ENCODE data around the gene RIIAD1.
"Not testable (repeated sequence)": the region's sequence is repeated elsewhere in the genome, so short reads cannot be mapped to it uniquely, and the experiment has no call there.

RIIAD1 gene

GRCh38 chr1:151720974-151721787 lies at the start of gene RIIAD1:
RIIAD1 (plus strand) TSS chr1:151721522; CDS start chr1:151721537, 15 bp downstream.
- peak in 1 of 2 donors; percentile 13 for DNase-seq (ENCODE audit: low read depth in 2 of 2)

DNA sequence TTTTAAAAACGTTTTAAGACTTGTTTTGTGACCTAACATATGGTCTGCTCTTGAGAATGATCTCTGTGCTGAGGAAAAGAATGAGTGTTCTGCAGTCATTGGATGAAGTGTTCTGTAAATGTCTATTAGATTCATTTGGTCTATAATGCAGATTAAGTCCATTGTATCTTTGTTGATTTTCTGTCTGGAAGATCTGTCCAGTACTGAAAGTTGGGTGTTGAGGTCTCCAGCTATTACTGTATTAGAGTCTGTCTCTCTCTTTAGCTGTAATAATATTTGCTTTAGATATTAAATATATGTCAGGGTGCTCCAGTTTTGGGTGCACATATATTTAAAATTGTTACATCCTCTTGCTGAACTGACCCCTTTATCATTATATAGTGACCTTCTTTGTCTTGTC lies 47.9 kb upstream of the RIIAD1 start:
- DNase-seq (ENCODE audit: low read depth in 2 of 2): no peak

DNA sequence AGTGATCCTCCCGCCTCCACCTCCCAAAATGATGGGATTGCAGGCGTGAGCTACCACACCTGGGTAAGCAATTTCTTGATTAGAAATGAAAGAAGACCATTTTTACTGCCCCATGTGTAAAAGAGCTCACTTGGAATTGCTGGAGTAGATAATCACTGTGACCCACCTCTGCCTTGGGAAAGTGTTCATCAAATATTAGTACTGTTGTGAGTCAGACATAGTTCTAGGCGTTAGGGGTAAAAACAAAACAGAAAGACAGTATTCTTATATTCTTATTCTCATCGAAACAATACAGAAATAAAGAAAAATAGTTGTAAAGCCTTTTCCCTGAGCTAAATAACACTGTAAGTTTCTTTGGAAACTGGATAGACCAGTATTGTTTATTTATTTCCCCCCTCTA lies 40.9 kb upstream of the RIIAD1 start:
- DNase-seq (ENCODE audit: low read depth in 2 of 2): no peak

- no peak for DNase-seq (ENCODE audit: low read depth in 2 of 2)
These were observed 40.5 kb upstream of the RIIAD1 start for GRCh38 chr1:151680826-151681225.

GRCh38 chr1:151681923-151682322 lies 39.4 kb upstream of the RIIAD1 start:
- DNase-seq (ENCODE audit: low read depth in 2 of 2): no peak

- DNase-seq (ENCODE audit: low read depth in 2 of 2): not testable (repeated sequence)
These were observed 38.4 kb upstream of the RIIAD1 start for GRCh38 chr1:151682901-151683300.

- no peak for DNase-seq (ENCODE audit: low read depth in 2 of 2)
These were observed 37.2 kb upstream of the RIIAD1 start for GRCh38 chr1:151684128-151684527.

- no peak for DNase-seq (ENCODE audit: low read depth in 2 of 2)
These were observed 34.8 kb upstream of the RIIAD1 start for GRCh38 chr1:151686561-151686960.

DNA sequence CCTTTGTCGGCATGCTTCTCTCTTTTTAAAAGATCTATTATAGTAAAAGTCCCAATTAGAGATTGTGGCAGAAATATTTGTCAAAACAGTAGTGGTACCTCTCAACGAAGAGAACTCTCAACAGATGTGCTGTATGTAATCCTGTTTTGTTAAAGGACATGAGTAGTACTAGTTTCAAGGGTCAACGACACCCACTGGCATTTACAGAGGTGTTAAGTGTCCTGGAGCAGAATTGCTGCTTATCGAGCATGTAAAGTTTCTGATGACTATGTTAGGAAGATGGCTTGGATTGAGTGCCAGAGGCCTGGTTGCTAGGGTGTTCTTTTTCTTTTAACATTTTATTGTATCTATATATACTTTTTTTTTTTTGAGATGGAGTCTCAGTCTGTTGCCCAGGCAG lies 31.8 kb upstream of the RIIAD1 start:
- no peak for DNase-seq (ENCODE audit: low read depth in 2 of 2)

- DNase-seq (ENCODE audit: low read depth in 2 of 2): no peak
These were observed 29.1 kb upstream of the RIIAD1 start for GRCh38 chr1:151692226-151692625.

GRCh38 chr1:151693057-151693651 lies 28.2 kb upstream of the RIIAD1 start:
- DNase-seq (ENCODE audit: low read depth in 2 of 2): no peak

- DNase-seq (ENCODE audit: low read depth in 2 of 2): no peak
These were observed 19.8 kb upstream of the RIIAD1 start for GRCh38 chr1:151701515-151701914.

GRCh38 chr1:151702936-151703335 lies 18.4 kb upstream of the RIIAD1 start:
- no peak for DNase-seq (ENCODE audit: low read depth in 2 of 2)

DNA sequence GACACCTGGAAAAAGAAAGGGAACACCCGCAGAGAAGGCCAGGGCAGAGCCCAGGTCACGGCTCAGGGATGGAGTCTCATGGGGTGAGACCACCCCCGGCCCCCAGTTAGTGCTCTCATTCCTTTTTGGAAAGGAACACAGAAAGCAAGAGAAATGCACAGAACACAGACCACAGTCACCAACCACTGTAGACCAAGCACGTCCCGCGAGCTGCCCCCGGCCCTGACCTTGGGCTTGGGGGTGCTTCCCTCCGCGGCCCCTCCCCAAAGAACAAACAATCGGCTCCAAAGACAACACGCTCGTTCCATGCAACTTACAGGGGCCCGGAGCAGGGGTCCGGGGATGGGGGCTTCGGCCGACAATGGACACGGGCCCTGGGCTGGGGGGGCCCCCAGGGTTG lies 17.5 kb upstream of the RIIAD1 start:
- DNase-seq (ENCODE audit: low read depth in 2 of 2): no peak

GRCh38 chr1:151704246-151704645 lies 17.1 kb upstream of the RIIAD1 start:
- DNase-seq (ENCODE audit: low read depth in 2 of 2): no peak

- no peak for DNase-seq (ENCODE audit: low read depth in 2 of 2)
These were observed 16.2 kb upstream of the RIIAD1 start for GRCh38 chr1:151705146-151705545.

DNA sequence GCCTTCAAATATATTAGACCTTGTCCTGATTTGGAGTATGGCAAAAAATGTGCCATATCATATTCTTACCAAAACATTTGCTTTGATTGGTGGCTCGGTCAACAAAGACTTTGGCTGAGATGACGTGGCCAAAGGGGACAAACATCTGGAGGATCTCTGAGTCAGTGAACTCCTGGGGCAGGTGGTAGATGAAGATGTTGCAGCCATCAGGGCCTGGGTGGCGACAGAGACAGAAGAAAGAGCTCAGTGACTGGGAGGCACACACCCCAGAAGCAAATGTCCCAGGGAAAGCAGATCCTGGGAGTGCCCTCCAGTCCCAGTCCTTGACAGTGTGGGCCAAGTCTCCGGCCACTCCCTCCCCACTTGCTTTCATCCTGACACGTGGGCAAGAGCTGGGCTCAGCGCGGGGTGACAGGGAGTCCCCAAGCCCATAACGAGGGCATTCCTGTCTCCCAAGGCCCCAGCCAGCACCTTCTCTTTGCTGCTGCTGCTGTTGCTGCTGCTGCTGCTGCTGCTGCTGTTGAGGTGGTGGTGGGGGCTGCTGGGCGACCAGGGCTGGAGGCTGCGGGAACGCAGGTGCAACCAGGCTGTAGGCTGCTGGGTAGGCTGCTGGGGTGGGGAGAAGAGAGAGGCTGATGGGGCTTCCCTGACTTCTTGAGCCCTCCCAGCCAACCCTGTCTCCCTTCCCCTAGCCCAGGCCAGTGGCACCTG lies 15.4 kb upstream of the RIIAD1 start:
- no peak for DNase-seq (ENCODE audit: low read depth in 2 of 2)

DNA sequence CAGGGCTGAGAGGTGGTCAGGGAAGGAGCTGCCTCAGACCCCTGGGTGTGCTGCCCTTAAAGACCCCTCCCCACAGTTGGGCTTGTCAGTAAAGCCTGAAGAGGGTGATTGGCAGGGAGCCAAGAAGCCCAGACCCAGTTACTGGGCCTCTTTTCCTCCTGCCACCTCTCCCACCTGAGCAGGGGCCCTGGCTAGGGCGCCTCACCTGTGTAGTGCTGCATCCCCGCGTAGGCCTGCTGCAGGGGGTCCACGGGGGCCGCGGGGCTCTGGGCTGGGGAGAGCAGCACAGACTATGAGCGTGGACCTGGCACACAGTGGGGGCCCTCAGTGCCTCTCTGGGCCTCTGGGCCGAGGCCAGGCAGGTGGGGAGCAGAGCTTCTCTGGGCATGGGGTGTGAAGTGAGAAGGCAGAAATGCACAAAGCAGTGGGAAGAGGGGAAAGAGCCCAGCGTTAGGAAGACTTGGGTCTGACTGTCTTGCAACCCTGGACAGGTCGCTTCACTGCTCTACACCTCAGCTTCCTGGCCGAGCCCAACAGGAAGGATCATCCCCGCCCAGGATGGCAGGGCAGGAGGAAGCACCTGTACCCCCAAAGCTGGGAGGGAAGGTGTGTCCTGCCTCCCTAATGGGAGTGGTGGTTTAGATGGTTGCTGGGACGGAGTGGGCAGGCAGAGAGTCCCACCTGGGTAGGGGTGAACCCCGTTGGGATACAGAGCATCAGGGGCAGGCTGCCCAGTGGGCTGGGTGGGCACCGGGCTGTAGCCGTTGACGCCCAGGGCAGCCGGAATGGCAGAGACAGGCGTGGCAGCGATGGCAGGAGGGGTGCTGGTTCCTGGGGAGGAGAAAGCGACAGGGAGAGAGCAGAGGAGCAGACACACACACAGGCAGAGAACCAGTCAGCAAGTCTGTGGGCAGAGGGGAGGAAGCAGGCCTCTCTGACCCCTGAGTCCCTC lies 14.6 kb upstream of the RIIAD1 start:
- no peak for DNase-seq (ENCODE audit: low read depth in 2 of 2)

DNA sequence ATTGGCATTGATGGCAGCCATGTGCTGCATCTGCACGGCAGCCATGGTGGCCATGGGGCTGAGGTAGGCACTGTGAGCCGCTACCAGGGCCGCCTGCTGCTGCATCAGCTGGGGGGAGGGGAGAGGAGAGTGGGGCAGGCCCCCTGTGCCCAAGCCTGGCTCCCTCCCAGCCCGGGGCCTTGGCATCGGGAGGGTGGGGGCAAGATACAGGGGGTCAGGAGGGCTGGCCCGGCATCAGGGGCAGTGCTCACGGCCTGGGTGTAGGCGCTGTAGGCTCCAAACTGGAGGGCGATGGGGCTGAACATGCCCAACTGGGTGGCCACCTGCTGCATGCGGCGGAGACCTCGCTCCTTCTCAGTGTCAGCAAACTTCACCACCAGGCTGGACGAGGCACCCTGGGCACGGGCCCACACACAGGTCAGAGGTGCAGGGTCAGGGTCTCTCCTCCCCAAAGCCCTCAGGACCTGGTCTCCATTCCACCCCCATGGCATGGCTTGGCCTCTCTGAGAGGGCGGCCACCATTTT lies 13.7 kb upstream of the RIIAD1 start:
- no peak for DNase-seq (ENCODE audit: low read depth in 2 of 2)

- no peak for DNase-seq (ENCODE audit: low read depth in 2 of 2)
These were observed 12.4 kb upstream of the RIIAD1 start for GRCh38 chr1:151708891-151709290.

GRCh38 chr1:151710187-151710840 lies 11.0 kb upstream of the RIIAD1 start:
- DNase-seq (ENCODE audit: low read depth in 2 of 2): no peak
